ENCODE measurements around the gene WNT7B. TPM values are rescaled to one million over a fixed set of nuclear protein-coding genes. Genes with fewer than 3 reads are reported as not detected.

The WNT7B gene
- total RNA-seq, 4 donors from 2014 or later: not detected

DNA sequence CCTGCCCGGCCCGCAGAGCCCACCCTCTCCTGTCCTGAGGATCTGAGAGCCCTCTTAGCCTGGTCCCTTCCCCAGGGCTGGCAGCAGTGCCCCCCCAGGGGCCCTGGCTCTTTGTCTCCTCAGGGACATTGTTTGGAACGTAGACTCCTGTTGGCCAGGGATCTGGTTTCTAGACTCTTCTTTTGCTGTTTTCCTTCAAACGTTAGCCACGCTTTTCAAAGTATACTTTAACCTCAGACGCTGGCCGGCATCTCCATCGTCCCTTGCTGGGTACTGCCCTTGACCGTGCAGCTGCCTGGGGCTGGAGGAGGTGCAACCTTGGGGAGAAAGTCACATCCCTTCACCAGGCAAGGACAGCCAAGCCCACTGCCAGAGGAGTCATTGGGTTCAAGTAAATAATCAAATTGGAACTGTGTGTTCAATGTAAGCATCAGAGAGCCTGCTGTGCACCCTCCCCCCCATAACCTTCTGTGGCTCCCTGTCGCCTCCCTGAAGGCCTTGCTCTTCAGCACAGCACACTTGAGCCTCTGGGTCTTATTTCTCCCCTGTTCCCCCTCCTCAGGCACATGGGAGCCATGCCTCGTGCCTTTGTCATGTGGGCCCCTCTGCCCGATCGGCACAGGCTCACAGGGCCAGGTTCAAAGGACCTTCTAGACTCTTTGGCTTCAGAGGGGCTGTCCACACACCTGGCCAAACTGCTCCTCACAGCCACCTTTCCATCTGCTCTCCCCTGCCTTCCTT is 21.8 kb upstream of the WNT7B start:
- DNase-seq (ENCODE audit: low spot score in 2 of 2): no peak
- Histone ChIP-seq H3K4me3 (no peak overlapping the region), H3K4me1 (peaks cover 0 to 75% (median 40%) of the 10 kb centered on the region in 4 donors), H3K27ac (peak overlapping the region in 3 of 4 donors; percentile 54 to 83 (median 71)), H3K27me3 (no peaks in the 10 kb centered on the region), H3K36me3 (no peaks in the 10 kb centered on the region), H3K9me3 (no peaks in the 10 kb centered on the region)
- 73 to 78% methylated on average over 11 to 13 of the region's 13 CpGs for WGBS, 2 donors
- TF ChIP-seq, protein P1, sequence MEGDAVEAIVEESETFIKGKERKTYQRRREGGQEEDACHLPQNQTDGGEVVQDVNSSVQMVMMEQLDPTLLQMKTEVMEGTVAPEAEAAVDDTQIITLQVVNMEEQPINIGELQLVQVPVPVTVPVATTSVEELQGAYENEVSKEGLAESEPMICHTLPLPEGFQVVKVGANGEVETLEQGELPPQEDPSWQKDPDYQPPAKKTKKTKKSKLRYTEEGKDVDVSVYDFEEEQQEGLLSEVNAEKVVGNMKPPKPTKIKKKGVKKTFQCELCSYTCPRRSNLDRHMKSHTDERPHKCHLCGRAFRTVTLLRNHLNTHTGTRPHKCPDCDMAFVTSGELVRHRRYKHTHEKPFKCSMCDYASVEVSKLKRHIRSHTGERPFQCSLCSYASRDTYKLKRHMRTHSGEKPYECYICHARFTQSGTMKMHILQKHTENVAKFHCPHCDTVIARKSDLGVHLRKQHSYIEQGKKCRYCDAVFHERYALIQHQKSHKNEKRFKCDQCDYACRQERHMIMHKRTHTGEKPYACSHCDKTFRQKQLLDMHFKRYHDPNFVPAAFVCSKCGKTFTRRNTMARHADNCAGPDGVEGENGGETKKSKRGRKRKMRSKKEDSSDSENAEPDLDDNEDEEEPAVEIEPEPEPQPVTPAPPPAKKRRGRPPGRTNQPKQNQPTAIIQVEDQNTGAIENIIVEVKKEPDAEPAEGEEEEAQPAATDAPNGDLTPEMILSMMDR (IDR thresholded peaks at IDR 0.05): no peak
- TF ChIP-seq EP300 (IDR thresholded peaks at IDR 0.05): no peak
- TF ChIP-seq POLR2A (IDR thresholded peaks at IDR 0.05): no peak

DNA sequence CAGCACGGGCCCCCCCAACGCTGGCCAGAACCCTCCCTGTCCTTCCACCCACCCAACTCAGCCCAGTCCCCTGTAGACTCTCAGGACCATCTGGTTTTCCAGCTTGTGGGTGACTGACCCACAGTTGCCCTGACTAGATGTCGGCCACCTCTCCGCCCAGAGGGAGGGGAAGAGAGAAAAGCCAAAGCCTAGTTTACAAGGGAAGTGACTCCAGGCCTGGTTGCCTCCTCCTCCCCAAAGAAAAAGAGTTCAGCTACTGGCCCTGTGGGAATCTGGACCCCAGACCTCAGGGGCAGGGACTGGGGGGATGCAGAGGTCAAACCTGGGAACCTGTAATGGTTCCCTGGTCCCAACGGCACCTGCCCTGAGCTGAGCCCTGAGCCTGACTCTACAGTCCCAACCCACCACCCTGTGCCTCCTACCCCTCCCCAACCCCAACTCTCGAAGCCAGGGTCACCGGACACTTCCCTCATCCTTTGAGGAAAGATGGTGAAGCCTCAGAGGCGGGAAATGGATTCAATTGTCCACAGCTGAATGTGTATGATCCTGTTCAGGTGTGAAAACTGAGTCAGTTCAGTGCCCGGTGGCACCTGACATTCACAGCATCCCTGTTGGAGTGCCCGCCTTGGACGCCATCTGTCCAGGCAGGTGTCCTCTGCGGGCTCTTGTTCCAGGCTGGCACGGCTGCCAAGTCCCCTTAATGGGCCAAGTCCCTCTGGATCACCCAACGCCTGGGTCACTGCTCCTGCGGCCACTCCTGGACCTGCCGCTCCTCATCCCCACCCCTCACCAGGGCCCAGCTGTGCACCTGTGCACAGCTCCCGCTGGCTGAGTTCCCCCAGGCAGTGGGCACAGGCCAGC is 21.0 kb upstream of the WNT7B start:
- Histone ChIP-seq H3K36me3 (no peaks in the 10 kb centered on the region), H3K27me3 (no peaks in the 10 kb centered on the region), H3K4me1 (peaks cover 0 to 73% (median 40%) of the 10 kb centered on the region in 4 donors), H3K27ac (peak overlapping the region; percentile 54 to 83 (median 66)), H3K9me3 (no peaks in the 10 kb centered on the region), H3K4me3 (no peak overlapping the region)
- DNase-seq (ENCODE audit: low spot score in 2 of 2): no peak
- WGBS, 2 donors: 37 to 58% methylated on average over 7 to 9 of the region's 17 CpGs
- no peak for TF ChIP-seq POLR2A (IDR thresholded peaks at IDR 0.05)
- TF ChIP-seq, protein P1 (IDR thresholded peaks at IDR 0.05): no peak
- TF ChIP-seq EP300 (IDR thresholded peaks at IDR 0.05): no peak

DNA sequence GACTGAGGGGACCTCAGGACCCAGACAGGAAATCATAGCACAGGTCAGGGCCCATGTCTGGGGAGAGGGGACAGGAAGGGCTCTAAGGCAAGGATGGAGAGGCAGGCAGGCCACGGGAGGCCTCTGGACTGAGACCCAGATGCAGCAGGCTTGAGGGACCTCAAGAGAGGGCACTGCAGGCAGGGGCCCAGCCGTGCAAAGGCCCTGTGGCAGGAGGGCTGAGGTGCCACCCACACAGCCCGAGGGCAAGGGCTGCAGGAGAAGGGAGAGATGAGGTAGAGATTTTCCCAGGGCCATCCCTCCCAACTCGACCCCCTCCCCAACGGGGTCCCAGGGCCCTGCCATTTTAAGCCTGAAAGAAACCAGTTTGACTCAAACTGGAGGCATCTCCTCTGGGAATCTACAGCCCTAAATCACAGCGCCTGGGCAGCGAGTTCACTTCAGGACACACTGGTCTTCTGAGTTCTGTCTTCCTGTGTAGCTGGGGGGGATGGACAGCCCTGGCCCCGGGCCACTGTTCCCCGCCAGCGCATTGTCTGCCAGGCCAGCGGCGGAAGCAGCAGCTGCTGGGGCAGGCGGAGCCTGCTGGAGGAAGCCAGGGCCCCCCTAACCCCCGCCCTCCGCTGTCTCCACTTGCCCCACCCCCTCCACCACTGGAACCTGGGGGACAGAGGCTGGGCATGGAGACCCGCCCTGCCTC is 20.3 kb upstream of the WNT7B start:
- Histone ChIP-seq H3K4me1 (peaks cover 0 to 67% (median 40%) of the 10 kb centered on the region in 4 donors), H3K9me3 (no peaks in the 10 kb centered on the region), H3K27ac (peak overlapping the region; percentile 60 to 83 (median 66)), H3K36me3 (no peaks in the 10 kb centered on the region), H3K27me3 (no peaks in the 10 kb centered on the region), H3K4me3 (no peak overlapping the region)
- TF ChIP-seq EP300 (IDR thresholded peaks at IDR 0.05): peak; percentile 76 to 80
- TF ChIP-seq, protein P1 (IDR thresholded peaks at IDR 0.05): no peak
- peak; percentile 77 to 84 for DNase-seq (ENCODE audit: low spot score in 2 of 2)
- WGBS, 2 donors: 5 to 6% methylated on average over 12 of the region's 16 CpGs

DNA sequence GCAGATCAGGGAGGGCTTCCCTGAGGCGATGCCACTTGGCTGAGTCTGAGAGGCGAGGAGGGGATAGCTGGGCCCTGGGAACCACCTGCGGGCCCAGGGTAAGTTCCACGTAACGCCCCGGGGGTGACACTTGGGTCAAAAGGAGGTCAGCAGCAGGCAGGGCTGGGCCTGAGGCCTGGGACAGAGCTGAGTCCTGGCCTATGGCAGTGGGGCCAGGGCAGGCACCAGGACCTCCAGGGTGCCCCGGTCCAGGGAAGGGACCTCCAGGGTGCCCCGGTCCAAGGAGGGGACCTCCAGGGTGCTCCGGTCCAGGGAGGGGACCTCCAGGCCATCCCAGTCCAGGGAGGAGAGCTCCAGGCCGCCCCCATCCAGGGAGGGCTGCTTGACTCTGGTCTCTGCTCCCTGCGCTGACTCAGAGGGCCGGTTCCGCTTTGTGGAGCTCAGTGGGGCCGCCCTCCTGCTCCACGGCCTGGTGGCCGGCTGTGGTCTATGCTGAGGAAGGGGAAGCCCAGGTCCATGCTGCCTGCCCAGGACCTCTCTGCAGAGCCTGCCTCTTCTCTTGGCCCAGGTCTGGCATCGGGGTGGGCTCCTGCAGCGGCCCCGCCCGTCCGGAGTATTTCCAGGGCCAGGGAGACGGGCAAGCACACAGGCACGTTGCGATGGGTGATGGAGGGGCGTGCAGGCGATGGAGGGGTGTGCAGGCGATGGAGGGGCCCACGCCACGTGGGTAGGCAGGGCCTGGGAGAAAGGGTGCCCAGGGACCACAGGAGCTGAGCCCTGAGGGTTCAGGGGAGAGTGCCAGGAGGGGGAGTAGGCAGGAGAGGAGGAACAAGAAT is 19.5 kb upstream of the WNT7B start:
- no peaks in the 10 kb centered on the region for H3K9me3 ChIP-seq
- DNase-seq (ENCODE audit: low spot score in 2 of 2): no peak
- H3K36me3 ChIP-seq: no peaks in the 10 kb centered on the region
- H3K27ac ChIP-seq: peak overlapping the region; percentile 60 to 83 (median 66)
- H3K4me3 ChIP-seq: no peak overlapping the region
- TF ChIP-seq EP300 (IDR thresholded peaks at IDR 0.05): no peak
- TF ChIP-seq, protein P1 (IDR thresholded peaks at IDR 0.05): peak in 1 of 5 experiments; percentile 7
- 67 to 74% methylated on average over 21 to 24 of the region's 29 CpGs for WGBS, 2 donors
- no peaks in the 10 kb centered on the region for H3K27me3 ChIP-seq
- H3K4me1 ChIP-seq: peaks cover 0 to 59% (median 40%) of the 10 kb centered on the region in 4 donors
